IMR-90 (cell line): ENCODE data around the gene B9D1. TPM values are rescaled to one million over a fixed set of nuclear protein-coding genes. Genes with fewer than 3 reads are reported as not detected.

Experiments
- ATAC-seq: fragments of 200-7000 bp; cut with Tn5 transposase; 2 replicates; pipeline ENCODE4 v1.9.1; 2020; ENCODE audit warnings: low read depth, mild to moderate bottlenecking, moderate library complexity
- BruUV-seq: library from RNA; stranded (reverse); fragments of 400-500 nt; replicated peaks from 2 replicates; lab custom pipeline; 2021; lab: Mats Ljungman, UMichigan
- CTCF ChIA-PET: fragments of 300-600 bp; formaldehyde crosslinking; extraction: SDS; loops from one replicate; lab custom pipeline; 2021; ENCODE audit warnings: antibody characterized with exemption; lab: Yijun Ruan, JAX
- POLR2A ChIA-PET: fragments of 300-600 bp; sonication (Branson Sonifier 250); formaldehyde crosslinking; loops from one replicate; lab custom pipeline; 2022; ENCODE audit warnings: antibody characterized with exemption; ENCODE audit not compliant: unreplicated experiment; lab: Charles Lee
- DNase-seq: peaks from one replicate; pipeline ENCODE4 v3.0.0; 2013
- H2AFZ ChIP-seq: replicated peaks from 2 replicates; pipeline ENCODE3; 2013; ENCODE audit warnings: low read length, mild to moderate bottlenecking; ENCODE audit not compliant: poor library complexity
- H2AK5ac ChIP-seq: 2 replicates; pipeline ENCODE4 v1.6.1; 2013; ENCODE audit warnings: low read depth, low read length, inconsistent platforms
- H2AK9ac ChIP-seq: replicated peaks from 2 replicates; pipeline ENCODE3; 2013; ENCODE audit warnings: mild to moderate bottlenecking, low read depth, low read length, moderate library complexity; ENCODE audit not compliant: poor library complexity
- H2BK120ac ChIP-seq: 2 replicates; pipeline ENCODE4 v1.6.1; 2013; ENCODE audit warnings: low read depth, low read length, inconsistent platforms
- H2BK15ac ChIP-seq: 3 replicates; pipeline ENCODE4 v1.6.1; 2013; ENCODE audit warnings: low read depth, low read length, inconsistent platforms
- H2BK20ac ChIP-seq: 2 replicates; pipeline ENCODE4 v1.6.1; 2013; ENCODE audit warnings: low read depth, mild to moderate bottlenecking, inconsistent platforms, low read length, moderate library complexity
- H2BK5ac ChIP-seq: 2 replicates; pipeline ENCODE4 v1.6.1; 2013; ENCODE audit warnings: mild to moderate bottlenecking, low read depth, low read length, inconsistent platforms; ENCODE audit not compliant: poor library complexity, severe bottlenecking
- H3K14ac ChIP-seq: replicated peaks from 2 replicates; pipeline ENCODE4 v1.6.1; 2013; ENCODE audit warnings: low read depth, low read length, inconsistent platforms
- H3K18ac ChIP-seq: 2 replicates; pipeline ENCODE4 v1.6.1; 2013; ENCODE audit warnings: low read depth, low read length, control low read depth
- H3K23ac ChIP-seq: 2 replicates; pipeline ENCODE4 v1.6.1; 2013; ENCODE audit warnings: low read depth, low read length, inconsistent platforms
- H3K27ac ChIP-seq: 2 replicates; pipeline ENCODE4 v1.5.1; 2013; ENCODE audit warnings: mild to moderate bottlenecking, control low read depth, low read length; ENCODE audit not compliant: insufficient read depth
- H3K27me3 ChIP-seq: 2 replicates; pipeline ENCODE4 v1.6.1; 2013; ENCODE audit warnings: low read length; ENCODE audit not compliant: control insufficient read depth, insufficient read depth
- H3K36me3 ChIP-seq: 2 replicates; pipeline ENCODE4 v1.6.1; 2013; ENCODE audit warnings: low read length, mixed read lengths; ENCODE audit not compliant: control insufficient read depth, insufficient read depth
- H3K4ac ChIP-seq: 2 replicates; pipeline ENCODE4 v1.6.1; 2013; ENCODE audit warnings: low read depth, low read length, inconsistent platforms
- H3K4me1 ChIP-seq: 2 replicates; pipeline ENCODE4 v1.6.1; 2013; ENCODE audit warnings: low read length, mixed read lengths; ENCODE audit not compliant: control insufficient read depth, insufficient read depth
- H3K4me2 ChIP-seq: 2 replicates; pipeline ENCODE4 v1.6.1; 2013; ENCODE audit warnings: low read depth, mild to moderate bottlenecking, control low read depth, low read length, moderate library complexity
- H3K4me3 ChIP-seq: 2 replicates; pipeline ENCODE4 v1.5.1; 2013; ENCODE audit warnings: low read depth, mild to moderate bottlenecking, control low read depth, low read length, moderate library complexity; ENCODE audit not compliant: insufficient read depth
- H3K56ac ChIP-seq: 2 replicates; pipeline ENCODE4 v1.6.1; 2013; ENCODE audit warnings: low read length, inconsistent platforms; ENCODE audit not compliant: insufficient read depth; ENCODE audit errors: extremely low read depth
- H3K79me1 ChIP-seq, 2 experiments: 2 replicates each; pipeline ENCODE4 v1.6.1; 2013; ENCODE audit warnings: low read length in 2 of 2, inconsistent platforms in 1 of 2, low read depth in 1 of 2
- H3K9ac ChIP-seq: 2 replicates; pipeline ENCODE4 v1.6.1; 2013; ENCODE audit warnings: low read depth, low read length, control low read depth
- H3K9me1 ChIP-seq: 2 replicates; pipeline ENCODE4 v1.6.1; 2013; ENCODE audit warnings: low read length, inconsistent platforms; ENCODE audit not compliant: insufficient read depth
- H3K9me3 ChIP-seq: 2 replicates; pipeline ENCODE4 v1.6.1; 2013; ENCODE audit warnings: low read length; ENCODE audit not compliant: control insufficient read depth, insufficient read depth
- H4K20me1 ChIP-seq: 2 replicates; pipeline ENCODE4 v1.6.1; 2013; ENCODE audit warnings: low read length, inconsistent platforms; ENCODE audit not compliant: insufficient read depth
- H4K5ac ChIP-seq: 2 replicates; pipeline ENCODE4 v1.6.1; 2013; ENCODE audit warnings: mild to moderate bottlenecking, low read depth, low read length, control low read depth
- H4K8ac ChIP-seq, 2 experiments: 2 replicates each; pipeline ENCODE4 v1.6.1; 2013; ENCODE audit warnings: low read depth in 2 of 2, low read length in 2 of 2, control low read depth in 1 of 2, inconsistent platforms in 1 of 2
- H4K91ac ChIP-seq: 2 replicates; pipeline ENCODE4 v1.6.1; 2013; ENCODE audit warnings: low read depth, low read length, inconsistent platforms; ENCODE audit not compliant: insufficient read depth
- BHLHE40 ChIP-seq: fragments of 150-350 bp; IDR thresholded peaks from 2 replicates; pipeline ENCODE4 v1.6.1; 2016; ENCODE audit warnings: mild to moderate bottlenecking, low read depth, low read length
- CTCF ChIP-seq: conservative IDR thresholded peaks from 2 replicates; pipeline ENCODE4 v1.5.1; 2012; ENCODE audit warnings: mild to moderate bottlenecking, low read depth, low read length, improper control_type of control experiment
- ELK1 ChIP-seq: fragments of 150-350 bp; IDR thresholded peaks from 2 replicates; pipeline ENCODE4 v1.6.1; 2016; ENCODE audit warnings: low read depth, mild to moderate bottlenecking, low read length, moderate library complexity, borderline replicate concordance
- FOS ChIP-seq: fragments of 150-350 bp; IDR thresholded peaks from 2 replicates; pipeline ENCODE4 v1.6.1; 2016; ENCODE audit warnings: low read depth, low read length
- MXI1 ChIP-seq: IDR thresholded peaks from 2 replicates; pipeline ENCODE4 v1.6.1; 2012; ENCODE audit warnings: low read depth, mild to moderate bottlenecking, low read length, moderate library complexity, borderline replicate concordance
- RCOR1 ChIP-seq: IDR thresholded peaks from 2 replicates; pipeline ENCODE4 v1.6.1; 2012; ENCODE audit warnings: mild to moderate bottlenecking, low read length, improper control_type of control experiment; ENCODE audit not compliant: insufficient replicate concordance
- RFX5 ChIP-seq: IDR thresholded peaks from 2 replicates; pipeline ENCODE4 v1.8.0; 2012; ENCODE audit warnings: low read depth, mild to moderate bottlenecking, low read length, moderate library complexity
- USF2 ChIP-seq: fragments of 150-350 bp; IDR thresholded peaks from 2 replicates; pipeline ENCODE4 v1.6.1; 2017; ENCODE audit warnings: mild to moderate bottlenecking, antibody characterized with exemption, low read length, low read depth
- WGBS, 2 experiments: methylation state at CpG; one replicate each; pipeline versions ENCODE4 v1.1.5 to v1.1.7; 2013; ENCODE audit warnings: missing lambda C conversion rate in 2 of 2; ENCODE audit not compliant: insufficient read length in 1 of 2; ENCODE audit errors: extremely low coverage in 2 of 2; 5-methylcytosine and 5-hydroxymethylcytosine counted together
- dilution Hi-C: fragments of 300-500 bp; cut with HindIII; formaldehyde crosslinking; loops from one replicate; pipeline ENCODE4 v1.14.3; 2018; ENCODE audit warnings: low sequenced_read_pairs; ENCODE audit not compliant: unreplicated experiment
- in situ Hi-C: fragments of 300-500 bp; cut with MboI; formaldehyde crosslinking; loops from 3 replicates; pipeline ENCODE4 v1.14.3; 2019; ENCODE audit warnings: low sequenced_read_pairs, inconsistent platforms, mixed read lengths
- intact Hi-C: fragments of 100-400 bp; cut with micrococcal nuclease; formaldehyde crosslinking; loops from 2 replicates; pipeline ENCODE4 v1.10.0; 2022
- polyA plus RNA-seq, 3 experiments: library from polyadenylated mRNA; depleted of rRNA; stranded (reverse); fragments of >200 nt; gene quantifications; 2 replicates each; pipeline ENCODE4 v1.2.3, GENCODE V29; 2012; ENCODE audit warnings: low replicate concordance in 1 of 3
- total RNA-seq: library from RNA; depleted of rRNA; stranded (reverse); fragments of >200 nt; gene quantifications from 2 replicates; pipeline ENCODE4 v1.2.3, GENCODE V29; 2012

The B9D1 gene
- total and polyA plus RNA-seq, 2 of the 4 experiments (the other 2 are of a cell fraction), result 42.5 to 43.8 TPM

GRCh38 chr17:19311421-19312215, 50.9 kb downstream of the B9D1 start:
- no peaks in the 10 kb centered on the region for H3K9me3 ChIP-seq
- BruUV-seq, result no TSS peak
- H3K56ac ChIP-seq, result no peak overlapping the region
- H3K79me1 ChIP-seq, result peaks cover 16 to 55% of the 10 kb centered on the region in 2 experiments
- H2BK5ac ChIP-seq, result peak overlapping the region; percentile 76
- H4K5ac ChIP-seq, result no peak overlapping the region
- no peak overlapping the region for H2AK9ac ChIP-seq
- no CpG with 5 or more reads among the region's 6 CpGs for WGBS, 2 experiments
- H3K27me3 ChIP-seq, result no peaks in the 10 kb centered on the region
- ChIA-PET POLR2A (no interaction called here), CTCF (interaction anchor here (0.5 kb wide), 1 partner anchor 9 kb away, joined by 3 read pairs; no protein-coding TSS in a partner anchor)
- H3K27ac ChIP-seq, result no peak overlapping the region
- no peak overlapping the region for H2BK120ac ChIP-seq
- H3K9ac ChIP-seq, result no peak overlapping the region
- H3K4me2 ChIP-seq, result no peak overlapping the region
- DNase-seq (peak; percentile 26), ATAC-seq (peak; percentile 27; the same call in 1 of the 2 replicates)
- 0 out of 2 replicates have a peak, but pooled peaks cover 9% of the 10 kb centered on the region for H4K20me1 ChIP-seq
- H4K8ac ChIP-seq, result peak overlapping the region in 1 of 2 experiments; percentile 57; a peak in 2 of 4 replicates
- H3K4me3 ChIP-seq, result no peak overlapping the region
- H2AFZ ChIP-seq, result no peak overlapping the region
- peaks cover 33% of the 10 kb centered on the region for H3K36me3 ChIP-seq
- no peak for TF ChIP-seq RCOR1
- TF ChIP-seq FOS, result no peak
- no peak for TF ChIP-seq CTCF
- no peak for TF ChIP-seq USF2
- TF ChIP-seq MXI1, result no peak
- TF ChIP-seq RFX5, result no peak
- no peak for TF ChIP-seq BHLHE40
- no peak for TF ChIP-seq ELK1
- peak overlapping the region; percentile 2; the same call in 1 of the 2 replicates for H3K4ac ChIP-seq
- H2AK5ac ChIP-seq, result no peak overlapping the region
- no peak overlapping the region for H3K18ac ChIP-seq
- H2BK15ac ChIP-seq, result no peak overlapping the region
- H4K91ac ChIP-seq, result no peak overlapping the region; the same call in 1 of the 2 replicates
- 0 out of 2 replicates have a peak overlapping the region, but pooled peaks have one; percentile 46 for H2BK20ac ChIP-seq
- intact Hi-C loops, result no loop called here
- dilution Hi-C loops, result no loop called here
- H3K14ac ChIP-seq, result peak overlapping the region; percentile 68; the same call in 1 of the 2 replicates
- H3K9me1 ChIP-seq, result peaks cover 18% of the 10 kb centered on the region
- peaks cover 5% of the 10 kb centered on the region for H3K4me1 ChIP-seq
- peak overlapping the region; percentile 65; the same call in 1 of the 2 replicates for H3K23ac ChIP-seq
- in situ Hi-C loops, result no loop called here
